Muscle of arm (tissue), 12 donors: Measurements from ENCODE around the gene ZNF675. TPM values are rescaled to one million over a fixed set of nuclear protein-coding genes. Genes with fewer than 3 reads are reported as not detected.

Source experiments
- polyA plus RNA-seq, 12 donors: library from polyadenylated mRNA; unstranded; fragments of 120-200 nt; gene quantifications; one replicate each; pipeline ENCODE4 v1.2.1, GENCODE V29; 2013; ENCODE audit not compliant: insufficient read length in 12 of 12

The ZNF675 gene
- polyA plus RNA-seq, 12 donors, result 5.7 to 20.4 (median 9.6) TPM; not detected in 1

Other genes starting within 250 kb of the ZNF675 start
- 1 to 10 TPM in 10 of 12 donors, not detected in 2; 1.6 to 4.2 (median 3.4) TPM for gene ZNF681, start 71.7 kb upstream of the ZNF675 start, polyA plus RNA-seq
- gene ZNF726, start 227.7 kb upstream of the ZNF675 start, polyA plus RNA-seq, result 1 to 10 TPM in 10 of 12 donors, not detected in 2; 2.4 to 7.0 (median 4.2) TPM